GM15510 (cell line): ENCODE results near the gene GRIK4.

Experiments
- POLR2A ChIP-seq: IDR thresholded peaks from 3 replicates; pipeline ENCODE4 v1.6.1; 2011; ENCODE audit warnings: borderline replicate concordance; ENCODE audit not compliant: insufficient read length; ENCODE audit errors: extremely low read depth

The GRIK4 gene

GRCh38 chr11:120744016-120744994 is 232.8 kb downstream of the GRIK4 start:
- no peak for TF ChIP-seq POLR2A

GRCh38 chr11:120746376-120746775 is 234.8 kb downstream of the GRIK4 start:
- no peak for TF ChIP-seq POLR2A

- TF ChIP-seq POLR2A = no peak
These were observed 235.5 kb downstream of the GRIK4 start for GRCh38 chr11:120746836-120747609.

- no peak for TF ChIP-seq POLR2A
These were observed 236.6 kb downstream of the GRIK4 start for GRCh38 chr11:120747850-120748814.

- no peak for TF ChIP-seq POLR2A
These were observed 237.8 kb downstream of the GRIK4 start for GRCh38 chr11:120749395-120749794.

- no peak for TF ChIP-seq POLR2A
These were observed 239.3 kb downstream of the GRIK4 start for GRCh38 chr11:120750647-120751549.

- TF ChIP-seq POLR2A = no peak
These were observed 240.0 kb downstream of the GRIK4 start for GRCh38 chr11:120751550-120751949.

- TF ChIP-seq POLR2A = no peak
These were observed 241.1 kb downstream of the GRIK4 start for GRCh38 chr11:120752668-120753067.

GRCh38 chr11:120756931-120757330 is 245.4 kb downstream of the GRIK4 start:
- TF ChIP-seq POLR2A = no peak

GRCh38 chr11:120759046-120759445 is 247.5 kb downstream of the GRIK4 start:
- no peak for TF ChIP-seq POLR2A

GRCh38 chr11:120766318-120766717 is 254.8 kb downstream of the GRIK4 start:
- no peak for TF ChIP-seq POLR2A

GRCh38 chr11:120768949-120769348 is 257.4 kb downstream of the GRIK4 start:
- TF ChIP-seq POLR2A = no peak

GRCh38 chr11:120769906-120770305 is 258.4 kb downstream of the GRIK4 start:
- no peak for TF ChIP-seq POLR2A

GRCh38 chr11:120771551-120772060 is 260.1 kb downstream of the GRIK4 start:
- TF ChIP-seq POLR2A = no peak

- TF ChIP-seq POLR2A = no peak
These were observed 262.0 kb downstream of the GRIK4 start for GRCh38 chr11:120773501-120774031.
